ENCODE results near the gene TFCP2. TPM values are rescaled to one million over a fixed set of nuclear protein-coding genes. Genes with fewer than 3 reads are reported as not detected.
A peak's percentile ranks its signal among the peaks of the same experiment; 100 is the strongest.

TFCP2 gene
- total and polyA plus RNA-seq, 2 of the 13 experiments (the other 11 are each of a cell fraction or from before 2014, with no cell fraction given), result 7.6 to 10.0 TPM

DNA sequence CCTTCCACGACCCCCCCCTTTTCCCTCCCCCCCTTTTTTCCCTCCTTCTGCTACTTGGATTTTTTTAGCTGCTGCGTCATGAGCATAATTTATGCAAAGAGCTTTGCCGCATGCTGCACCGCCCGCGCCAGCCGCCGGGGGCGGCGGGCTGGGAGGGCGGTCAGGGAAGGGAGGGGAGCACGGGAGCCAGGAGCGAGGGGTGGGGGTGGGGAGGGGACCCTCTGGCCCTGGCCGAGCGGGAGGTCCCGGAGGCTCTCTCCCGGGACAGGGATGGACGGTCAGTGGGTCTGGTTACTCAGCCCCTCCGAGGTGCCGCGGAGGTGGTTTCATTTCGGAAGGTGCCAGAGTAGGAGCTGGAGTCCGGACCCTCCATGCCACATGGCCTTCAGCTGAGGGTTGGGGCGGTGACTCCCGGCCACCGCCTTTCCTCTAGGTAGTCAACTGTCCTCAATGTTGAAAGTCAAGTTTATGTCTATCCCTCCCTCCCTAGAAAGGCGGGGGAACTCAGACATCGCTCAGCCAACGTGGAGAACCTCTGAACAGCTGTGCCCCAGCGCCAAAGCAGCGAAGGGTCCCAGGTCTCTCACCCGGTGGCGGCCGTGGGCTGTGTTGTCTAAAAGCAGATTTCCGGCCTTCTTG is 45.2 kb upstream of the TFCP2 start, which contains the start of gene POU6F1 (continued):
- TF ChIP-seq, protein P1, sequence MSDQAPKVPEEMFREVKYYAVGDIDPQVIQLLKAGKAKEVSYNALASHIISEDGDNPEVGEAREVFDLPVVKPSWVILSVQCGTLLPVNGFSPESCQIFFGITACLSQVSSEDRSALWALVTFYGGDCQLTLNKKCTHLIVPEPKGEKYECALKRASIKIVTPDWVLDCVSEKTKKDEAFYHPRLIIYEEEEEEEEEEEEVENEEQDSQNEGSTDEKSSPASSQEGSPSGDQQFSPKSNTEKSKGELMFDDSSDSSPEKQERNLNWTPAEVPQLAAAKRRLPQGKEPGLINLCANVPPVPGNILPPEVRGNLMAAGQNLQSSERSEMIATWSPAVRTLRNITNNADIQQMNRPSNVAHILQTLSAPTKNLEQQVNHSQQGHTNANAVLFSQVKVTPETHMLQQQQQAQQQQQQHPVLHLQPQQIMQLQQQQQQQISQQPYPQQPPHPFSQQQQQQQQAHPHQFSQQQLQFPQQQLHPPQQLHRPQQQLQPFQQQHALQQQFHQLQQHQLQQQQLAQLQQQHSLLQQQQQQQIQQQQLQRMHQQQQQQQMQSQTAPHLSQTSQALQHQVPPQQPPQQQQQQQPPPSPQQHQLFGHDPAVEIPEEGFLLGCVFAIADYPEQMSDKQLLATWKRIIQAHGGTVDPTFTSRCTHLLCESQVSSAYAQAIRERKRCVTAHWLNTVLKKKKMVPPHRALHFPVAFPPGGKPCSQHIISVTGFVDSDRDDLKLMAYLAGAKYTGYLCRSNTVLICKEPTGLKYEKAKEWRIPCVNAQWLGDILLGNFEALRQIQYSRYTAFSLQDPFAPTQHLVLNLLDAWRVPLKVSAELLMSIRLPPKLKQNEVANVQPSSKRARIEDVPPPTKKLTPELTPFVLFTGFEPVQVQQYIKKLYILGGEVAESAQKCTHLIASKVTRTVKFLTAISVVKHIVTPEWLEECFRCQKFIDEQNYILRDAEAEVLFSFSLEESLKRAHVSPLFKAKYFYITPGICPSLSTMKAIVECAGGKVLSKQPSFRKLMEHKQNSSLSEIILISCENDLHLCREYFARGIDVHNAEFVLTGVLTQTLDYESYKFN (CRISPR knock-in tag; conservative IDR thresholded peaks at IDR 0.05), result no peak
- no peak for TF ChIP-seq ZNF788 (CRISPR knock-in tag; IDR thresholded peaks at IDR 0.05; ENCODE audit: borderline replicate concordance)
- TF ChIP-seq ZNF263 (CRISPR knock-in tag; IDR thresholded peaks at IDR 0.05), result peak; percentile 41; the same call in 1 of the 2 replicates
- TF ChIP-seq SRSF1 (optimal IDR thresholded peaks at IDR 0.05; ENCODE audit: low read depth, low read length), result no peak
- TF ChIP-seq, protein P2, sequence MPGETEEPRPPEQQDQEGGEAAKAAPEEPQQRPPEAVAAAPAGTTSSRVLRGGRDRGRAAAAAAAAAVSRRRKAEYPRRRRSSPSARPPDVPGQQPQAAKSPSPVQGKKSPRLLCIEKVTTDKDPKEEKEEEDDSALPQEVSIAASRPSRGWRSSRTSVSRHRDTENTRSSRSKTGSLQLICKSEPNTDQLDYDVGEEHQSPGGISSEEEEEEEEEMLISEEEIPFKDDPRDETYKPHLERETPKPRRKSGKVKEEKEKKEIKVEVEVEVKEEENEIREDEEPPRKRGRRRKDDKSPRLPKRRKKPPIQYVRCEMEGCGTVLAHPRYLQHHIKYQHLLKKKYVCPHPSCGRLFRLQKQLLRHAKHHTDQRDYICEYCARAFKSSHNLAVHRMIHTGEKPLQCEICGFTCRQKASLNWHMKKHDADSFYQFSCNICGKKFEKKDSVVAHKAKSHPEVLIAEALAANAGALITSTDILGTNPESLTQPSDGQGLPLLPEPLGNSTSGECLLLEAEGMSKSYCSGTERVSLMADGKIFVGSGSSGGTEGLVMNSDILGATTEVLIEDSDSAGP (CRISPR knock-in tag; IDR thresholded peaks at IDR 0.05; ENCODE audit: borderline replicate concordance), result peak; percentile 32; the same call in 1 of the 2 replicates
- TF ChIP-seq, protein P3, sequence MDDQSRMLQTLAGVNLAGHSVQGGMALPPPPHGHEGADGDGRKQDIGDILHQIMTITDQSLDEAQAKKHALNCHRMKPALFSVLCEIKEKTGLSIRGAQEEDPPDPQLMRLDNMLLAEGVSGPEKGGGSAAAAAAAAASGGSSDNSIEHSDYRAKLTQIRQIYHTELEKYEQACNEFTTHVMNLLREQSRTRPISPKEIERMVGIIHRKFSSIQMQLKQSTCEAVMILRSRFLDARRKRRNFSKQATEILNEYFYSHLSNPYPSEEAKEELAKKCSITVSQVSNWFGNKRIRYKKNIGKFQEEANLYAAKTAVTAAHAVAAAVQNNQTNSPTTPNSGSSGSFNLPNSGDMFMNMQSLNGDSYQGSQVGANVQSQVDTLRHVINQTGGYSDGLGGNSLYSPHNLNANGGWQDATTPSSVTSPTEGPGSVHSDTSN (CRISPR knock-in tag; IDR thresholded peaks at IDR 0.05; ENCODE audit: borderline replicate concordance), result no peak
- TF ChIP-seq, protein P4, sequence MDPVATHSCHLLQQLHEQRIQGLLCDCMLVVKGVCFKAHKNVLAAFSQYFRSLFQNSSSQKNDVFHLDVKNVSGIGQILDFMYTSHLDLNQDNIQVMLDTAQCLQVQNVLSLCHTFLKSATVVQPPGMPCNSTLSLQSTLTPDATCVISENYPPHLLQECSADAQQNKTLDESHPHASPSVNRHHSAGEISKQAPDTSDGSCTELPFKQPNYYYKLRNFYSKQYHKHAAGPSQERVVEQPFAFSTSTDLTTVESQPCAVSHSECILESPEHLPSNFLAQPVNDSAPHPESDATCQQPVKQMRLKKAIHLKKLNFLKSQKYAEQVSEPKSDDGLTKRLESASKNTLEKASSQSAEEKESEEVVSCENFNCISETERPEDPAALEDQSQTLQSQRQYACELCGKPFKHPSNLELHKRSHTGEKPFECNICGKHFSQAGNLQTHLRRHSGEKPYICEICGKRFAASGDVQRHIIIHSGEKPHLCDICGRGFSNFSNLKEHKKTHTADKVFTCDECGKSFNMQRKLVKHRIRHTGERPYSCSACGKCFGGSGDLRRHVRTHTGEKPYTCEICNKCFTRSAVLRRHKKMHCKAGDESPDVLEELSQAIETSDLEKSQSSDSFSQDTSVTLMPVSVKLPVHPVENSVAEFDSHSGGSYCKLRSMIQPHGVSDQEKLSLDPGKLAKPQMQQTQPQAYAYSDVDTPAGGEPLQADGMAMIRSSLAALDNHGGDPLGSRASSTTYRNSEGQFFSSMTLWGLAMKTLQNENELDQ (CRISPR knock-in tag; IDR thresholded peaks at IDR 0.05; ENCODE audit: borderline replicate concordance), result no peak
- TF ChIP-seq, protein P5, sequence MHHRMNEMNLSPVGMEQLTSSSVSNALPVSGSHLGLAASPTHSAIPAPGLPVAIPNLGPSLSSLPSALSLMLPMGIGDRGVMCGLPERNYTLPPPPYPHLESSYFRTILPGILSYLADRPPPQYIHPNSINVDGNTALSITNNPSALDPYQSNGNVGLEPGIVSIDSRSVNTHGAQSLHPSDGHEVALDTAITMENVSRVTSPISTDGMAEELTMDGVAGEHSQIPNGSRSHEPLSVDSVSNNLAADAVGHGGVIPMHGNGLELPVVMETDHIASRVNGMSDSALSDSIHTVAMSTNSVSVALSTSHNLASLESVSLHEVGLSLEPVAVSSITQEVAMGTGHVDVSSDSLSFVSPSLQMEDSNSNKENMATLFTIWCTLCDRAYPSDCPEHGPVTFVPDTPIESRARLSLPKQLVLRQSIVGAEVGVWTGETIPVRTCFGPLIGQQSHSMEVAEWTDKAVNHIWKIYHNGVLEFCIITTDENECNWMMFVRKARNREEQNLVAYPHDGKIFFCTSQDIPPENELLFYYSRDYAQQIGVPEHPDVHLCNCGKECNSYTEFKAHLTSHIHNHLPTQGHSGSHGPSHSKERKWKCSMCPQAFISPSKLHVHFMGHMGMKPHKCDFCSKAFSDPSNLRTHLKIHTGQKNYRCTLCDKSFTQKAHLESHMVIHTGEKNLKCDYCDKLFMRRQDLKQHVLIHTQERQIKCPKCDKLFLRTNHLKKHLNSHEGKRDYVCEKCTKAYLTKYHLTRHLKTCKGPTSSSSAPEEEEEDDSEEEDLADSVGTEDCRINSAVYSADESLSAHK (CRISPR knock-in tag; IDR thresholded peaks at IDR 0.05; ENCODE audit: borderline replicate concordance), result no peak
- TF ChIP-seq PCBP1 (IDR thresholded peaks at IDR 0.05; ENCODE audit: borderline replicate concordance, low read depth, low read length), result peak; percentile 86; the same call in 1 of the 2 replicates
- TF ChIP-seq SCMH1 (CRISPR knock-in tag; IDR thresholded peaks at IDR 0.05; ENCODE audit: borderline replicate concordance), result no peak
- TF ChIP-seq KLF15 (CRISPR knock-in tag; IDR thresholded peaks at IDR 0.05; ENCODE audit: borderline replicate concordance), result 0 out of 2 replicates have a peak, but pooled peaks have one; percentile 12
- no peak for TF ChIP-seq ZNF205 (CRISPR knock-in tag; IDR thresholded peaks at IDR 0.05)
- no peak for TF ChIP-seq SUZ12 (IDR thresholded peaks at IDR 0.05; ENCODE audit: low read depth, low read length)
- TF ChIP-seq ZNF441 (CRISPR knock-in tag; IDR thresholded peaks at IDR 0.05; ENCODE audit: borderline replicate concordance), result no peak
- peak; percentile 8 for TF ChIP-seq RBM39 (IDR thresholded peaks at IDR 0.05; ENCODE audit: low read depth, low read length, poor library complexity, severe bottlenecking)
- TF ChIP-seq, protein P6, sequence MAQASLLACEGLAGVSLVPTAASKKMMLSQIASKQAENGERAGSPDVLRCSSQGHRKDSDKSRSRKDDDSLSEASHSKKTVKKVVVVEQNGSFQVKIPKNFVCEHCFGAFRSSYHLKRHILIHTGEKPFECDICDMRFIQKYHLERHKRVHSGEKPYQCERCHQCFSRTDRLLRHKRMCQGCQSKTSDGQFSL (CRISPR knock-in tag; IDR thresholded peaks at IDR 0.05), result peak; percentile 23; the same call in 1 of the 2 replicates

Data from HepG2 (cell line).